Right lobe of liver (tissue), 4 donors: ENCODE data around the gene ACO2.

ENCODE experiments used
- POLR2A ChIP-seq: fragments of 450-650 bp; IDR thresholded peaks from one replicate; pipeline ENCODE4 v1.6.1; 2017; ENCODE audit warnings: antibody characterized with exemption, mild to moderate bottlenecking
- TF ChIP-seq, protein P1 (sequence below), 4 donors: fragments of 200-600 bp in 3 of 4; fragments of 450-650 bp in 1 of 4; IDR thresholded peaks; one replicate each; pipeline versions ENCODE4 v1.5.1 to v1.8.0; 2016 to 2022; ENCODE audit warnings: antibody characterized with exemption in 4 of 4, mild to moderate bottlenecking in 2 of 4
- donor health status: DM: no; HTN: no; CAD: no.
- donor health status: DM: no; HTN: no; CAD: no.
- donor health status: DM: no; HTN: yes; CAD: no.

DNA sequence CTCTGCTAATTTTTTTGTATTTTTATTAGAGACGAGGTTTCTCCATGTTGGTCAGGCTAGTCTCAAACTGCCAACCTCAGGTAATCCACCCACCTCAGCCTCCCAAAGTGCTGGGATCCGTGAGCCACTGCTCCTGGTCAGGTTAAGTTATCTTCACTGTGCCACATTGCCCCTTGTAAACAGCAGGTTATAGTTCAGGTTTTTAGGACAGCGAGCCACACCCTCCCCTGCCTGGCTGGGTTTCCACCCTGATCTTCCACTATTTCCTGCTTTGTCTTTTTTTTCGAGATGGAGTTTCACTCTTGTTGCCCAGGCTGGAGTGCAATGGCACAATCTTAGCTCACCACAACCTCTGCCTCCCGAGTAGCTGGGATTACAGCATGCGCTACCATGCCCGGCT lies 16.1 kb downstream of the ACO2 start:
- TF ChIP-seq, protein P1, sequence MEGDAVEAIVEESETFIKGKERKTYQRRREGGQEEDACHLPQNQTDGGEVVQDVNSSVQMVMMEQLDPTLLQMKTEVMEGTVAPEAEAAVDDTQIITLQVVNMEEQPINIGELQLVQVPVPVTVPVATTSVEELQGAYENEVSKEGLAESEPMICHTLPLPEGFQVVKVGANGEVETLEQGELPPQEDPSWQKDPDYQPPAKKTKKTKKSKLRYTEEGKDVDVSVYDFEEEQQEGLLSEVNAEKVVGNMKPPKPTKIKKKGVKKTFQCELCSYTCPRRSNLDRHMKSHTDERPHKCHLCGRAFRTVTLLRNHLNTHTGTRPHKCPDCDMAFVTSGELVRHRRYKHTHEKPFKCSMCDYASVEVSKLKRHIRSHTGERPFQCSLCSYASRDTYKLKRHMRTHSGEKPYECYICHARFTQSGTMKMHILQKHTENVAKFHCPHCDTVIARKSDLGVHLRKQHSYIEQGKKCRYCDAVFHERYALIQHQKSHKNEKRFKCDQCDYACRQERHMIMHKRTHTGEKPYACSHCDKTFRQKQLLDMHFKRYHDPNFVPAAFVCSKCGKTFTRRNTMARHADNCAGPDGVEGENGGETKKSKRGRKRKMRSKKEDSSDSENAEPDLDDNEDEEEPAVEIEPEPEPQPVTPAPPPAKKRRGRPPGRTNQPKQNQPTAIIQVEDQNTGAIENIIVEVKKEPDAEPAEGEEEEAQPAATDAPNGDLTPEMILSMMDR (IDR thresholded peaks at IDR 0.05), result no peak
- no peak for TF ChIP-seq POLR2A
